ENCODE results near the gene RPGRIP1. TPM values are rescaled to one million over a fixed set of nuclear protein-coding genes. Genes with fewer than 3 reads are reported as not detected.
A peak's percentile ranks its signal among the peaks of the same experiment; 100 is the strongest.

Gene RPGRIP1
- total and polyA plus RNA-seq, 9 of the 15 experiments (the other 6 are each of a cell fraction or from before 2014, with no cell fraction given) = 0.47 to 0.95 (median 0.65) TPM; not detected in 1

- TF ChIP-seq ZNF778 (CRISPR knock-in tag; IDR thresholded peaks at IDR 0.05) (no peak), GTF3C2 (IDR thresholded peaks at IDR 0.05; ENCODE audit: borderline replicate concordance, extremely low read depth, insufficient read length) (no peak), ZNF280A (IDR thresholded peaks at IDR 0.05; ENCODE audit: low read depth, partially characterized antibody) (no peak), KDM1A (IDR thresholded peaks at IDR 0.05) (no peak), RBFOX2 (IDR thresholded peaks at IDR 0.05; ENCODE audit: low read depth, low read length) (peak; percentile 96), NFE2L1 (tag; IDR thresholded peaks at IDR 0.05; ENCODE audit: borderline replicate concordance, low read depth) (no peak), POLR2B (IDR thresholded peaks at IDR 0.05; ENCODE audit: low read depth, partially characterized antibody) (peak; percentile 98), CLOCK (CRISPR knock-in tag; IDR thresholded peaks at IDR 0.05; ENCODE audit: borderline replicate concordance) (no peak), ELK3 (CRISPR knock-in tag; IDR thresholded peaks at IDR 0.05) (no peak), SNRNP70 (optimal IDR thresholded peaks at IDR 0.05; ENCODE audit: low read depth, low read length) (no peak), ZNF785 (CRISPR knock-in tag; IDR thresholded peaks at IDR 0.05) (no peak), PRDM10 (IDR thresholded peaks at IDR 0.05; ENCODE audit: partially characterized antibody) (no peak), SAFB2 (IDR thresholded peaks at IDR 0.05; ENCODE audit: borderline replicate concordance, low read depth, low read length, severe bottlenecking) (no peak)
These were observed 10.4 kb upstream of the RPGRIP1 start, which contains the start of gene HNRNPC (continued) for GRCh38 chr14:21269252-21270046.
